CD4-positive, alpha-beta T cell treated with Interleukin-4 for 1 hour (primary cell): ENCODE data around the gene DCP1A.
"Not testable (repeated sequence)": the region's sequence is repeated elsewhere in the genome, so short reads cannot be mapped to it uniquely, and the experiment has no call there.

Source experiments
- DNase-seq, 2 donors: peaks; one replicate each; pipeline ENCODE4 v3.0.0-alpha.2; 2020 to 2022

DCP1A gene

GRCh38 chr3:53261712-53262111, 85.6 kb downstream of the DCP1A start:
- DNase-seq: no peak

- DNase-seq: no peak
Measured at GRCh38 chr3:53260286-53260785, 87.0 kb downstream of the DCP1A start.

GRCh38 chr3:53259427-53260259, 87.7 kb downstream of the DCP1A start:
- DNase-seq: no peak

GRCh38 chr3:53258600-53259426, 88.5 kb downstream of the DCP1A start:
- DNase-seq: no peak

GRCh38 chr3:53257465-53257864, 89.9 kb downstream of the DCP1A start:
- no peak for DNase-seq

- no peak for DNase-seq
Measured at GRCh38 chr3:53256704-53257055, 90.7 kb downstream of the DCP1A start.

GRCh38 chr3:53255775-53256703, 91.3 kb downstream of the DCP1A start, which contains the start of gene TKT:
TSS of gene TKT (minus strand) at chr3:53256022. CDS start at chr3:53255942, 80 bp downstream.
- peak; percentile 83 to 84 for DNase-seq

- no peak for DNase-seq
Measured at GRCh38 chr3:53255423-53255774, 91.9 kb downstream of the DCP1A start.

GRCh38 chr3:53254509-53255422, 92.6 kb downstream of the DCP1A start:
- DNase-seq: peak; percentile 28 to 56

- DNase-seq: no peak
Measured at GRCh38 chr3:53253707-53254508, 93.4 kb downstream of the DCP1A start.

- DNase-seq: not testable (repeated sequence)
Measured at GRCh38 chr3:53252947-53253322, 94.4 kb downstream of the DCP1A start.

GRCh38 chr3:53252096-53252946, 95.0 kb downstream of the DCP1A start:
- DNase-seq: peak in 1 of 2 donors; percentile 26

GRCh38 chr3:53250881-53251605, 96.3 kb downstream of the DCP1A start:
- no peak for DNase-seq

GRCh38 chr3:53250453-53250852, 96.9 kb downstream of the DCP1A start:
- DNase-seq: no peak

- DNase-seq: no peak
Measured at GRCh38 chr3:53248161-53248560, 99.2 kb downstream of the DCP1A start.

- no peak for DNase-seq
Measured at GRCh38 chr3:53247619-53248018, 99.7 kb downstream of the DCP1A start.

GRCh38 chr3:53244271-53244670, 103.1 kb downstream of the DCP1A start:
- DNase-seq: no peak

- DNase-seq: no peak
Measured at GRCh38 chr3:53243785-53244184, 103.6 kb downstream of the DCP1A start.

- no peak for DNase-seq
Measured at GRCh38 chr3:53243165-53243564, 104.2 kb downstream of the DCP1A start.
